ENCODE data around the gene PTPRJ. TPM values are rescaled to one million over a fixed set of nuclear protein-coding genes. Genes with fewer than 3 reads are reported as not detected.
"Not testable (repeated sequence)": the region's sequence is repeated elsewhere in the genome, so short reads cannot be mapped to it uniquely, and the experiment has no call there.

The PTPRJ gene
- total and polyA plus RNA-seq, 4 donors, result 4.1 to 24.7 (median 14.6) TPM

- no peaks in the 10 kb centered on the region for H3K36me3 ChIP-seq (ENCODE audit: control insufficient read depth in 4 of 4, insufficient read depth in 3 of 4, low read depth in 1 of 4, low read length in 3 of 4)
- no peak overlapping the region for H3K27ac ChIP-seq (ENCODE audit: low read depth in 1 of 2, low read length in 2 of 2)
- H3K9ac ChIP-seq (ENCODE audit: low read depth in 1 of 2, low read length in 2 of 2), result no peak overlapping the region
- TF ChIP-seq RXRA (IDR thresholded peaks at IDR 0.05), result no peak
- no peak for TF ChIP-seq EGR1 (IDR thresholded peaks at IDR 0.05; ENCODE audit: low read depth in 2 of 2)
- TF ChIP-seq FOXA2 (IDR thresholded peaks at IDR 0.05), result no peak
- no peak for TF ChIP-seq HNF4G (IDR thresholded peaks at IDR 0.05)
- no peak for TF ChIP-seq JUND (IDR thresholded peaks at IDR 0.05)
- no peak for TF ChIP-seq FOXA1 (IDR thresholded peaks at IDR 0.05)
- no peak for TF ChIP-seq CTCF (IDR thresholded peaks at IDR 0.05; ENCODE audit: low read depth, low read length, missing input control)
- TF ChIP-seq HNF4A (conservative IDR thresholded peaks at IDR 0.05), result no peak
- no peak for TF ChIP-seq TAF1 (conservative IDR thresholded peaks at IDR 0.05)
- no peak for TF ChIP-seq YY1 (IDR thresholded peaks at IDR 0.05)
- TF ChIP-seq, protein P1, sequence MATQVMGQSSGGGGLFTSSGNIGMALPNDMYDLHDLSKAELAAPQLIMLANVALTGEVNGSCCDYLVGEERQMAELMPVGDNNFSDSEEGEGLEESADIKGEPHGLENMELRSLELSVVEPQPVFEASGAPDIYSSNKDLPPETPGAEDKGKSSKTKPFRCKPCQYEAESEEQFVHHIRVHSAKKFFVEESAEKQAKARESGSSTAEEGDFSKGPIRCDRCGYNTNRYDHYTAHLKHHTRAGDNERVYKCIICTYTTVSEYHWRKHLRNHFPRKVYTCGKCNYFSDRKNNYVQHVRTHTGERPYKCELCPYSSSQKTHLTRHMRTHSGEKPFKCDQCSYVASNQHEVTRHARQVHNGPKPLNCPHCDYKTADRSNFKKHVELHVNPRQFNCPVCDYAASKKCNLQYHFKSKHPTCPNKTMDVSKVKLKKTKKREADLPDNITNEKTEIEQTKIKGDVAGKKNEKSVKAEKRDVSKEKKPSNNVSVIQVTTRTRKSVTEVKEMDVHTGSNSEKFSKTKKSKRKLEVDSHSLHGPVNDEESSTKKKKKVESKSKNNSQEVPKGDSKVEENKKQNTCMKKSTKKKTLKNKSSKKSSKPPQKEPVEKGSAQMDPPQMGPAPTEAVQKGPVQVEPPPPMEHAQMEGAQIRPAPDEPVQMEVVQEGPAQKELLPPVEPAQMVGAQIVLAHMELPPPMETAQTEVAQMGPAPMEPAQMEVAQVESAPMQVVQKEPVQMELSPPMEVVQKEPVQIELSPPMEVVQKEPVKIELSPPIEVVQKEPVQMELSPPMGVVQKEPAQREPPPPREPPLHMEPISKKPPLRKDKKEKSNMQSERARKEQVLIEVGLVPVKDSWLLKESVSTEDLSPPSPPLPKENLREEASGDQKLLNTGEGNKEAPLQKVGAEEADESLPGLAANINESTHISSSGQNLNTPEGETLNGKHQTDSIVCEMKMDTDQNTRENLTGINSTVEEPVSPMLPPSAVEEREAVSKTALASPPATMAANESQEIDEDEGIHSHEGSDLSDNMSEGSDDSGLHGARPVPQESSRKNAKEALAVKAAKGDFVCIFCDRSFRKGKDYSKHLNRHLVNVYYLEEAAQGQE (IDR thresholded peaks at IDR 0.05), result no peak
- TF ChIP-seq RAD21 (IDR thresholded peaks at IDR 0.05), result no peak
- no peak for TF ChIP-seq ZBTB33 (IDR thresholded peaks at IDR 0.05)
- TF ChIP-seq, protein P2, sequence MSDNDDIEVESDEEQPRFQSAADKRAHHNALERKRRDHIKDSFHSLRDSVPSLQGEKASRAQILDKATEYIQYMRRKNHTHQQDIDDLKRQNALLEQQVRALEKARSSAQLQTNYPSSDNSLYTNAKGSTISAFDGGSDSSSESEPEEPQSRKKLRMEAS (IDR thresholded peaks at IDR 0.05), result no peak
- no peak for TF ChIP-seq NR2F2 (IDR thresholded peaks at IDR 0.05)
- TF ChIP-seq SP1 (IDR thresholded peaks at IDR 0.05), result no peak
- no peak for TF ChIP-seq GABPA (IDR thresholded peaks at IDR 0.05 in 1 of 2, conservative IDR thresholded peaks at IDR 0.05 in 1 of 2)
- no peak for TF ChIP-seq ATF3 (IDR thresholded peaks at IDR 0.05)
- no peaks in the 10 kb centered on the region for H3K27me3 ChIP-seq (ENCODE audit: control insufficient read depth in 4 of 4, insufficient read depth in 4 of 4, low read length in 3 of 4)
- WGBS, result 82% methylated on average over 5 of the region's 5 CpGs
- H3K4me1 ChIP-seq (ENCODE audit: control insufficient read depth in 4 of 4, insufficient read depth in 4 of 4, low read length in 3 of 4), result peaks cover 0 to 7% (median 2%) of the 10 kb centered on the region in 4 donors
- H3K9me3 ChIP-seq (ENCODE audit: control insufficient read depth in 4 of 4, low read length in 3 of 4), result no peaks in the 10 kb centered on the region
- DNase-seq (ENCODE audit: low spot score), result no peak
- H3K4me3 ChIP-seq (ENCODE audit: low read depth in 1 of 3, low read length in 3 of 3), result no peak overlapping the region
Observed at GRCh38 chr11:47950396-47950795, 30.0 kb upstream of the PTPRJ start.

DNA sequence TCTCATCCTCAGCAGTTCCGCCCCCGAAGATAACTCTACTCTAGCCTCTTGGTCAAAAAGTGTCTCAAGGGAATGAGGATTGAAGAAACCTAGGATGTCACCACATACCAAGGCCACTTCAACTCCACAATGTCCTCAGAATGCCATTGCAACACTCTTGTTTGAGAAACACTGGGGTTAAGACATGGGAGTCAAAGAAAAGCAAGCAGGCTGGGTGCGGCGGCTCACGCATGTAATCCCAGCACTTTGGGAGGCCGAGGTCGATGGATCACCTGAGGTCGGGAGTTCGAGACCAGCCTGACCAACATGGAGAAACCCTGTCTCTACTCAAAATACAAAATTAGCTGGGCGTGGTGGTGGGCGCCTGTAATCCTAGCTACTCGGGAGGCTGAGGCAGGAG, 28.9 kb upstream of the PTPRJ start:
- not testable (repeated sequence) for H3K4me1 ChIP-seq (ENCODE audit: control insufficient read depth in 4 of 4, insufficient read depth in 4 of 4, low read length in 3 of 4); H3K36me3 ChIP-seq (ENCODE audit: control insufficient read depth in 4 of 4, insufficient read depth in 3 of 4, low read depth in 1 of 4, low read length in 3 of 4); DNase-seq (ENCODE audit: low spot score); H3K27me3 ChIP-seq (ENCODE audit: control insufficient read depth in 4 of 4, insufficient read depth in 4 of 4, low read length in 3 of 4); H3K9me3 ChIP-seq (ENCODE audit: control insufficient read depth in 4 of 4, low read length in 3 of 4); H3K4me3 ChIP-seq (ENCODE audit: low read depth in 1 of 3, low read length in 3 of 3); H3K9ac ChIP-seq (ENCODE audit: low read depth in 1 of 2, low read length in 2 of 2); H3K27ac ChIP-seq (ENCODE audit: low read depth in 1 of 2, low read length in 2 of 2)
- WGBS, result 94% methylated on average over 12 of the region's 12 CpGs

All from liver (tissue), 9 donors.